ENCODE data around the gene SUMF1.

GRCh38 chr3:4394567-4394966, 72.5 kb downstream of the SUMF1 start:
- TF ChIP-seq CTCF (conservative IDR thresholded peaks at IDR 0.05; ENCODE audit: low read depth, low read length) (no peak), POLR2A (IDR thresholded peaks at IDR 0.05; ENCODE audit: low read depth, low read length) (no peak), BHLHE40 (IDR thresholded peaks at IDR 0.05; ENCODE audit: low read depth, low read length) (no peak), RCOR1 (IDR thresholded peaks at IDR 0.05; ENCODE audit: insufficient replicate concordance, low read length) (no peak), FOS (IDR thresholded peaks at IDR 0.05; ENCODE audit: low read depth, low read length) (no peak), RAD21 (IDR thresholded peaks at IDR 0.05; ENCODE audit: low read length) (no peak), USF2 (IDR thresholded peaks at IDR 0.05; ENCODE audit: low read depth, low read length) (no peak), MAZ (IDR thresholded peaks at IDR 0.05; ENCODE audit: borderline replicate concordance, low read depth, low read length) (no peak), CEBPB (IDR thresholded peaks at IDR 0.05; ENCODE audit: low read depth, low read length) (no peak), SMC3 (IDR thresholded peaks at IDR 0.05; ENCODE audit: low read depth, low read length) (no peak), MXI1 (IDR thresholded peaks at IDR 0.05; ENCODE audit: borderline replicate concordance, low read depth, low read length) (no peak), CHD1 (IDR thresholded peaks at IDR 0.05; ENCODE audit: low read depth, low read length) (no peak), RFX5 (IDR thresholded peaks at IDR 0.05; ENCODE audit: low read depth, low read length) (no peak)
